Testis (tissue), 2 donors: ENCODE measurements around the gene MEG3.

ENCODE experiments used
- POLR2A ChIP-seq: fragments of 450-650 bp; IDR thresholded peaks from one replicate; pipeline ENCODE4 v1.6.1; 2017; ENCODE audit warnings: antibody characterized with exemption, mild to moderate bottlenecking, moderate library complexity
- TF ChIP-seq, protein P1 (sequence below), 3 experiments: fragments of 450-650 bp in 2 of 3; fragments of 200-600 bp in 1 of 3; sonication (generic) in 1 of 3; IDR thresholded peaks; one replicate each; pipeline ENCODE4 v1.5.1; 2016 to 2019; ENCODE audit warnings: antibody characterized with exemption in 3 of 3, mild to moderate bottlenecking in 2 of 3, moderate library complexity in 1 of 3

DNA sequence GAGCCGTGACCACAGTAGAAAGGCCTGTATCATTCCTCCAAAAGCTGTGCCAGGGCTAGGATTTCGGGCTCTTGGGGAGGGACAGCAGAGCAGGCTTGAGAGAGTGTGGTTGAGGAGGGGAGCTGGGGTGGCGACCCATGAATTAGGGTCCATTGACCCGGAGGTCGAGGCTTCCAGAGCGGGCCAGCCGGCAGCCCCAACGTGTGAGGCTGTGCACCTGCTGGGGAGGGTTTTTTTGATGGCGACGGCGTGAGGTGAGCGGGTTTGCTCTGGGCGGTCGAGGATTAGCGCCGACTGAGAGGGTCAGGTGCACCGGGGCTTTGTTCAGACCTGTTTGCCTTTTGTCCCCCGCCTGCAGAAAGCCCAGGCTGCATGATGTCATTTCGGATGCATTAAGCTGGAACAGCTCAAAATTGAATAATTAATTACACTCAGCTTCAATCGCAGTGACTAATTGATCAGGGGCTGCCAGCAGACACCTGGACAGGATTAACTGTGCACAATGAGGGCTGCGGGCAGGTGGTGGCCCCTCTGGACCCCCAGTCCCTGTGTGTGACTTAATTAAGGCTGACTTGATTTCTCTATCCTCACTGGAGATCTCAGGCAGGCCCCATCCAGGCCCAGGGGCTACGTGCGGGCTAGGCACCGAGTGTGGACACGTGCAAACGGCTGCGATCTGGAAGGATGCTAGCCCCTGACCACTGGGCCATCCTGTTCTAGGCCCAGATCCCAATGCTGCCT, 42.1 kb upstream of the MEG3 start:
- TF ChIP-seq, protein P1, sequence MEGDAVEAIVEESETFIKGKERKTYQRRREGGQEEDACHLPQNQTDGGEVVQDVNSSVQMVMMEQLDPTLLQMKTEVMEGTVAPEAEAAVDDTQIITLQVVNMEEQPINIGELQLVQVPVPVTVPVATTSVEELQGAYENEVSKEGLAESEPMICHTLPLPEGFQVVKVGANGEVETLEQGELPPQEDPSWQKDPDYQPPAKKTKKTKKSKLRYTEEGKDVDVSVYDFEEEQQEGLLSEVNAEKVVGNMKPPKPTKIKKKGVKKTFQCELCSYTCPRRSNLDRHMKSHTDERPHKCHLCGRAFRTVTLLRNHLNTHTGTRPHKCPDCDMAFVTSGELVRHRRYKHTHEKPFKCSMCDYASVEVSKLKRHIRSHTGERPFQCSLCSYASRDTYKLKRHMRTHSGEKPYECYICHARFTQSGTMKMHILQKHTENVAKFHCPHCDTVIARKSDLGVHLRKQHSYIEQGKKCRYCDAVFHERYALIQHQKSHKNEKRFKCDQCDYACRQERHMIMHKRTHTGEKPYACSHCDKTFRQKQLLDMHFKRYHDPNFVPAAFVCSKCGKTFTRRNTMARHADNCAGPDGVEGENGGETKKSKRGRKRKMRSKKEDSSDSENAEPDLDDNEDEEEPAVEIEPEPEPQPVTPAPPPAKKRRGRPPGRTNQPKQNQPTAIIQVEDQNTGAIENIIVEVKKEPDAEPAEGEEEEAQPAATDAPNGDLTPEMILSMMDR (IDR thresholded peaks at IDR 0.05) = no peak
- no peak for TF ChIP-seq POLR2A
